ENCODE measurements around the gene SH3BP5L.
"Not testable (repeated sequence)": the region's sequence is repeated elsewhere in the genome, so short reads cannot be mapped to it uniquely, and the experiment has no call there.

The SH3BP5L gene

DNA sequence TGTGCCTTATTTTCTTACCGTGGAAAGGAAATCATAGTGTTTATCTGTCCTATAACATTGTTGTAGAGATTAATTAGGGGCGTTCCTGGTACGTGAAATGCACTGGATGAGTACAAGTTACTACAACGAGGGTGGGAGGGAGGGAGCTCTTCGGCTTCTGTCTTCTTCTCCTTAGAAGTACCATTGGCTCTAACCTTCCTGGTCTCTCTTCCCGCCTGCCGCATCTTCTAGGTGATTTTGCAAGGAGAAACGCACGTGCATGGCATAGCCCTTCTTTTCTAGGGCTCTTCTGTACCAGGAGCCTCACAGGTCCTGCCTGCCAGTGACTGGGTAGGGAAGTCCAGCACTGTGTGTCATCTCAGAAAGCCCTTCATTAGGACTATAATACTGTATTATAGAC lies 16.8 kb downstream of the SH3BP5L start:
- DNase-seq = no peak

DNA sequence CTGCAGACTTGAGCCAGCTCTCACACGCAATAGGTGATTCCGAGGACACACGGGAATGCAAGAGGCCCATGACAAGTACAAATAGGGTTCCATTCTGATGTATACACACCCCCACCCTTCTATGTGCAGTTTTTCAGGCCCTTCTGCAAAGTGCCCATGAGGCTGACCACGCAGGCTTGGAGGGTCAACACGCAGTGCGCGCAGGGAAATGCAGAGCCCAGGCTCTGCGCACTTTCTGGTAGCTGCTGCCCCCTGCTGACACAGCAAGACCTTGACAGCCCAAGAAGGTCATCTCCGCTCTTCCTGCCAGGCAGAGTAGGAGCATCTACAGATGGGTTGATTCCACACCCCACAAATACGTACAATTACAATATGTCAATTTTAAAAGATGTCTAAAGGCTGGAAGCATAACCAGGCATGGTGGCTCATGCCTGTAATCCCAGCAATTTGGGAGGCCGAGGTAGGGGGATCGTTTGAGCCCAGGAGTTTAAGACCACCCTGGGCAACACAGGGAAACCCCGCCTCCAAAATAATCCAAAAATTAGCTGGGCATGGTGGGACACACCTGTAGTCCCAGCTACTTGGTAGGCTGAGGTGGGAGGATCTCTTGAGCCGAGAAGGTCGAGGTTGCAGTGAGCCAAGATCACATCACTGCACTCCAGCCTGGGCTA lies 18.5 kb downstream of the SH3BP5L start:
- peak; percentile 61 to 72 for DNase-seq

DNA sequence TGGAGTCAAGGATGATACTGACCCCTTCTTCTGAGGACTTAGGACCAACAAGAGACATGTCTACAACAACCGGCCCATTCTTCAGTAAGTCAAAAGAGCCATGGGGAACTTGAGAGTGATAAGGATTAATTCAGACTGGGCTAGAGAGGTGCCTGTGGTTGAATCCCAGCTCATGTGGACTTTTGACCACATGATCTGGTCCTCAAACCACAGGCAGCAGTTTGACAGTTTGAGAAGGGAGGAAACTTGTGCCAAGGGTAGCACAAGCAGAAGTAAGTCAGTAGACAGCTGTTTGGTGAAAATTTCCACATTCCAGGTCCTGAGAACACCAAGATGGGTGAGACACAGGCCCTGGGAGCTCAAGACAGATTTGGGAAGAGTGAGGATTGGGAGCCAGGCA lies 19.8 kb downstream of the SH3BP5L start:
- DNase-seq = no peak

DNA sequence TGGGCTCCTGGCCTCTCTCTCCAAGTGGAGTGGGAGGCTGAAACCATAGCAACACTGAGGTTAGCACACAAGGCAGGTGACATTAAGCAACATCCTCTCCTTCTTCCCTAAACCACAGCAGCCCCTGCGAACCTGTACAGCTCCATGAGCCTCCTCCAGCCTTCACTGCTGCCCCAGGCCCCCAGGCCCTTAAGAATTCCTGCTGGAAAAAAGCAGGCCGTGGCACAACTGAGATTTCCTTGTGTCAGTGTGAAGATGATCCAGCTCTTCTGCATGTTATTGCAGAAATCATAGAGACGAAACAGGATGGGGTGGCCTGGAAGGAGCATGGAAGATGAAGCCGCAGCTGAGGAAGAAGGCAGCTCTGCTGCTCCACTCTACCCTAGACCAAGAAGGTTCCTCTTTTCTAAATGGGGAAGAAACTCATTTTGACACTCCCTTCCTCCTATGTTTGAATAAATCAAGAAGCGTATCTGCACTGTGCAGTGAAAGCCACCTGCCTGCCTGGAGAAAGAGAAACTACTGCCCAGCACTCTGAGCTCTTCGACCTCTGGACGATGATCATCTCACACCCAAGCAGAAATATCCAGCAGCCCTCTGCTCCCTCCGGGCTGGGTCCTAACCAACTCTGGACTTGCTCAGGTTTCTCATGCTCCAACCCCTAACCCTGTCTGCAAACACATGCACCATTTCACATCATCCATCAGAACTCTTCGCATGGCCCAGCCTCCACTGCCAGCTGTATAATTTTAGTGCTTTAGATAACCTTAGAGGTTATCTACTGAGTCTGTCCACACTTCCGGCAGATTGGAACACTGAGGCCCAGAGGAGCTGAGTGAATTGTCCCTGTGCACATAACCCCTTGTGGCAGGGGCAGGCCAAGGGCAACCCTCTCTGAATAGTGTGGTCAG lies 20.7 kb downstream of the SH3BP5L start:
- DNase-seq = no peak

DNA sequence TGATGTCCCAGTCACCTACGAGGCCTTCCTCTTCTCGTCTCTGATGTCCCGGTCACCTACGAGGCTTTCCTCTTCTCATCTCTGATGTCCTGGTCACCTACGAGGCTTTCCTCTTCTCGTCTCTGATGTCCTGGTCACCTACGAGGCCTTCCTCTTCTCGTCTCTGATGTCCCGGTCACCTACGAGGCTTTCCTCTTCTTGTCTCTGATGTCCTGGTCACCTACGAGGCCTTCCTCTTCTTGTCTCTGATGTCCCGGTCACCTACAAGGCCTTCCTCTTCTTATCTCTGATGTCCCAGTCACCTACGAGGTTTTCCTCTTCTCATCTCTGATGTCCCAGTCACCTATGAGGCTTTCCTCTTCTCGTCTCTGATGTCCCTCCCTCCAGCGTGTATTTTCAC lies 22.2 kb downstream of the SH3BP5L start:
- DNase-seq = not testable (repeated sequence)

DNA sequence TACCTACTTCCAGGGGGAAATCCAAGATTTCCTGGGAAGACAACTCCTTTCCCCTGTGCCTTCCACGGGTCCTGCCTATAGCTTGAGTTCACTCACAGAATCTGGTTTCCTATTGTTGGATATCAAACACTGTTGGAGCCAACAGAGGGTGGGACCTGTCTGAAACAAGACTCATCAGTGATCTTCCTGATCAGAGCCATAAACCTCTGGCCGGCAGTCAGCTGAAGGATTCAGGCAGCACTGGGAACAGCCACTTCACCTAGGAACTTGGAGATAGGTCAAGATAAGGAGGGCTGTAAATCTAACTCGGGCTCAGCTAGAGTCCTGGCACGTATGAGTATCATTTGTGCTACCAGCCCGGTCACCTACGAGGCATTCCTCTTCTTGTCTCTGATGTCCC lies 23.3 kb downstream of the SH3BP5L start:
- DNase-seq = no peak

DNA sequence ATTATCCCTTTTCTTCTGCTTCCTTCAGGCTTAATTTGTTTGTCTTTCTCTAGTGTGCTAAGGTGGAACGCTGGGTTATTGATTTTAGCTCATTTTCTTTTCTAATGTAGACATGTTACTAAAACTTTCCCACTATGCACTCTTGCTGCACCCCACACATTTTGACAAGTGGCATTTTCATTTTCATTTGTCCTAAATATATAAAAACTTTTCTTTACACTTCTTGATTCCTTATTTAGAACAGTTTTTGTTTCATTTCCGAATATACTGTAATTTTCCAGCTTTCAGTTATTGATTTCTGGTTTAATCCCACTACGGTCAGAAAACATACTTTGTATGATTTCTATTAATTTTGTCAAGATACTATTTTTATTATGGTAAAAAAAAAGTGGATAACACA lies 25.3 kb downstream of the SH3BP5L start:
- DNase-seq = no peak

DNA sequence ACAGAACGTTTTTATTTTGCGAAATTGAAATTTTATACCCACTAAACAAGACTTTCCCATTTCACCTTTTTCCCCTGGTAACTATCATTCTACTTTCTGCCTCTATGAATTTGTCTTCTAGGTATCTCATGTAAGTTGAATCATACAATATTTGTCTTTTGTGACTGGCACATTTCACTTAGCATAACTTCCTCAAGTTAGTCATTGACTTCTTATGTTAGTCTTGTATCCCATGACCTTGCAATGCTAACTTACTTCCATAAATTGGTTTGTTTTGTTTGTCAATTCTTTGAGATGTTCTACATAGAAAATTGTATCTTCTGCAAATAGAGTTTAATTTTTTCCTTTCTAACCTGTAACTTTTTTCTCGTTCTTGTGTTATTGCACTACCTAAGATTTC lies 26.9 kb downstream of the SH3BP5L start:
- DNase-seq = no peak

DNA sequence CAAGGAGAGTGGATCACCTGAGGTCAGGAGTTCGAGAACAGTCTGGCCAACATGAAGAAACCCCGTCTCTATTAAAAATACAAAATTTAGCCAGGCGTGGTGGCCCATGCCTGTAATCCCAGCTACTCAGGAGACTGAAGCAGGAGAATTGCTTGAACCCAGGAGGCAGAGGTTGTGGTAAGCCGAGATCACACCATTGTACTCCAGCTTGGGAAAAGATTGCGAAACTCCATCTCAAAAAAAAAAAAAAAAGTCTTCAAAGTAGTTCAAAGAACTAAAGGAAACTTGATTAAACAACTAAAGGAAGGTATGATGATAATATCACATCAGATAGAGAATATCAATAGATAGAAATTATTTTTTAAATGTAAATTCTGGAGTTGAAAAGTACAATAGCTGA lies 31.1 kb downstream of the SH3BP5L start:
- DNase-seq = not testable (repeated sequence)

DNA sequence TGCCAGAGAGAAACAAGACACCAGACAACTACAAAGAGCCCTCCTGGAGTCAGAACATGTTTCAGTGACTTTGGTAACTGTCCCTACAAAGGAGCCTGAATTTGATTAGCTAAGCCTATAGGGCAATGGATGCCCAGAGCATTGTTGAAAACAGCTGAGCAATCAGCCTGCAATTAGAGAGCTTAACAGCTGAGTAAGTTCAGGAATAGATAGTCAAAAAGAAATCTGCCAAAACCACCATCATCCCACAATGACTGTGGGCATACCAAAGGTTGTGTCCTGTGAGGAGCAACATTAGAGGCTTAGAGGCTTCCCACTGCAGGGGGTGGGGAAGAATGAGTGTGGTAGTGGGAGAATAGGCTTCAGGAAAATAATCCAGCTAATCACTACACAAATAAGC lies 32.1 kb downstream of the SH3BP5L start:
- DNase-seq = no peak

DNA sequence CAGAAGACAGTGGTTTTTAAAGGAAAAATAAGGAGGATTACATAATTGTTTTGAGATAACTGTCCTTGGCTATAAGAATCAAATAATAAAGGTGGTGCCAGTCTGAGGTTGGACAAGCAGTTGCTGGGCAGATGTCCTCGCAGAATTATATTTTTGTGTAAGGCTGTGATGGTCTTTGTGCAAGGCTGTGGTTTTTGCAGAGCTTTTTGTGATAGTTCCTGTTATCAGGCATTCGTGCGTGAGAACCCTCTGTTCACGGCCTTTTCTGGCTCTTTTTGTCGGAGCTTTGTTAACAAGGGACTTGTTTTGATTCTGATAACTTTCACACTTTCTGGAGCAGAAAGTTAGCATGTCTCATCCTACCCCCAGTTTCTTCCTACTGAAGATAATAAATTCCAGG lies 33.4 kb downstream of the SH3BP5L start:
- no peak for DNase-seq

DNA sequence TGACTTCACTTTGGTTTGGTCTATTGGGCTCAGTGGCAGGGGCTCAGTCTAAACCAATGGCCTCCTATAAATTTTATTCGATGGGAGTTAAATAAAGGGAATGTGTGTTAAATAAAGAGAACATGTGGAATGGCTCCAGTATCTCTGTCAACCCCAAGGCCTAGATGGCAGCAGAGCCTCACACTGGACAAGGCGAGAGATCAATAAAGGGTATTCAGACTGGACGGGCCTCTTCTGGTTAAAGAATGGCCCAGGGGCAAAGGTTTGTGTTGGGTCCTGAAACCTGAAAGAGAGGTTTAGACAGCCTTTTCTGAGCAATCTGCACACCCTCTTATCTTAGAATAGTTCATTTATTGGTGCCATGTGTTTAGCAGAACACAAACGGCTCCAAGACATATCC lies 34.7 kb downstream of the SH3BP5L start:
- no peak for DNase-seq

DNA sequence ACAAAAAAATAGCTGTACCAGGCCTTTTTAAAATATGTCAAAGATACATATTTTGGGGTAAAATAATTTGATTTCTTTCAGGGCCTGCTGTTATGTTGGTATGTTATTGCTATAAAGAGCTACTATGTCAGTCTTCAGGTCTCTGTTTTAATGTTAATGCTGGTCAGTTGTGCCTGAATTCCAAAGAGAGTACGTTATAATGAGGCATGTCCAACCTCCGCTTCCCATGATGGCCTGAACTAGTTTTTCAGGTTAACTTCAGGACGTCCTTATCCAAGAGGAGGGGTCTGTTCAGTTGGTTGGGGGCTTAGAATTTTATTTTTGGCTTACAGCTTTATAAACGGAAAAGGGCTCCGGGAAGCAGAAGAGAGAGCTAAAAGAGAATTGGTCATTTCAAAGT lies 35.3 kb downstream of the SH3BP5L start:
- DNase-seq = no peak

DNA sequence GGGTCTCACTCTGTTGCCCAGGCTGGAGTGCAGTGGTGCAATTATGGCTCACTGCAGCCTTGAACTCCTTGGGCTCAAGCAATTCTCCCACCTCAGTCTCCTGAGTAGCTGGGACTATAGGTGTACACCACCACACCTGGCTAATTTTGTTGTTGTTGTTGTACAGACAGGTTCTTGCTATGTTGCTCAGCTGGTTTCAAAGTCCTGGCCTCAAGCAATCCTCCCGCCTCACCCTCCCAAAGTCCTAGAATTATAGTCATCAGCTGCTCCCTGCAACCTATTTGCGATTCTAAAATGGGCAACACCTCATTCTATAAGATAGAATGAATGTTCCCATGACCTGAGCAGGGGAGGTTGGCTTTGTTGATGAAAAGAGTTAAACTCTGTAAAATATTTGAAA lies 36.4 kb downstream of the SH3BP5L start:
- DNase-seq = not testable (repeated sequence)

DNA sequence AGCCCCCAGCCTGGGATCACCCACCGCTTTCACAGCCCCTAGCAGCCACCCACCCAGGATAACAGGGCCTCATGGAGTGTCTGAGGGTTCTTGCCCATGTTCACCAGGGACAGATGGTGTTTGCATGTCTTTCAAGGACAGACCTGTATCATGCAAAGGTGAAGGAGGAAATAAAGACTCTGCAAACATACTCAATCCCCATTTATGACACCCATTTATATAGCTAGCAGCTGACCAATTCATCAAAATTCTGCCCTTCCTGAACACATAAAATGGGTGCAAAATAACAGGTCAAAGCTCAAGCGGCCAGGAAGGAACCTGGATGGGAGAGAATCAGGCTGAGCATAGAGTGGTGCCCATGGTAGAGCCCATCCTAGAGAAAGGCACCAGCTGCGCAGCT lies 37.4 kb downstream of the SH3BP5L start:
- DNase-seq = no peak

DNA sequence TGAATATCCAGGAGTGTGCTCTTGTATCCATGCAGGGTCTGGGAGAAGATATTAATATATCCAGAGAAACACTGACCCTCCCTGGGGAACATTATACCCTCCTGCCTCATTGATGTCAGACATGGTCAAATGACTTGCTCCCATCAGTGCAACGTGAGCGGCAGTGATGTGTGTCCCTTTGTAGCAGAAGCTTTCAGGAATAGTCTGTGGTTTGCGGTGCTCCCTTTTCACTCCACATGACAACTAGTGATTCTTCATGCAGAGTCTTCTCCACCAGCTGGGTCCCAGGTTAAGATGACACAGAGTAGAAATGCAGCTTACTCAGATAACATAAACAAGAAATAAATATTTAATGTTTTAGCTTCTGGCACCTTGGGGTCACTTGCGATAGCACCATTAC lies 38.3 kb downstream of the SH3BP5L start:
- DNase-seq = no peak

DNA sequence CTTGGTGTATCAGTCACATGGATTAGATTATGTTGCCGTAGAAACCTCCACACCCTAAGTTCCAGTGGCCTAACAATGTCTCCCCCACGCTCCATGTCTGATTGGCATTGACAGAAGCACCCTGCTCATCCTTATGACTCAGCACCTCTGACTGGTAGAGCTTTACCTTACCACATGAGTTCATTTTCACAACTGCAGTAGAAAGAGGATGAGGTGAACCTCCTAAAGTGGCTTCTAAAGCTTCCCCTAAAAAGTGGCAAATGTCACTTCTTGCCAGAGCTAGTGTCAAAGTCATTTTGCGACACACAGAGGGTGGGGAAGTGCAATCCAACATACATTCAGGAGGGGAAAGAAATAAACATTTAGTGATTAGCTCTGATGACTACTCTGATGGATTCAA lies 39.6 kb downstream of the SH3BP5L start:
- no peak for DNase-seq

DNA sequence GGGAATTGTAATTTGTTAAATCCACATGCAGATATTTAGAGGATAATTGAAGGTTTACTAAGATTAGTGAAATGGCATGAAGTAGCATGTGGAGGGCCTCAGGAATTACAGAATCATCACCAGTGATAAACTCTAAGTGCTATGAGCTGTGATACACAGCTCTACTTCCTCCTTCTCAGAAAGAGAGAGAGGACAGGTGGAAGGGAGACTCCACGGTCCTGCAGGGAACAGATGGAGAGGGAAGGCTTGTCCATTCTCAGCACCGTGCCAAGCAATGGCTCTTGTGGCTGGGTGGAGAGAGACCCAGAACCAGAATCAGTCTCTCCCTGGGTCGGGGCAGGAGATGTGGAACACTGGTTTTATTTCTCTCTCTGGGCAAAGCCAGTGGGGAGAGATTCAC lies 42.3 kb downstream of the SH3BP5L start:
- no peak for DNase-seq

DNA sequence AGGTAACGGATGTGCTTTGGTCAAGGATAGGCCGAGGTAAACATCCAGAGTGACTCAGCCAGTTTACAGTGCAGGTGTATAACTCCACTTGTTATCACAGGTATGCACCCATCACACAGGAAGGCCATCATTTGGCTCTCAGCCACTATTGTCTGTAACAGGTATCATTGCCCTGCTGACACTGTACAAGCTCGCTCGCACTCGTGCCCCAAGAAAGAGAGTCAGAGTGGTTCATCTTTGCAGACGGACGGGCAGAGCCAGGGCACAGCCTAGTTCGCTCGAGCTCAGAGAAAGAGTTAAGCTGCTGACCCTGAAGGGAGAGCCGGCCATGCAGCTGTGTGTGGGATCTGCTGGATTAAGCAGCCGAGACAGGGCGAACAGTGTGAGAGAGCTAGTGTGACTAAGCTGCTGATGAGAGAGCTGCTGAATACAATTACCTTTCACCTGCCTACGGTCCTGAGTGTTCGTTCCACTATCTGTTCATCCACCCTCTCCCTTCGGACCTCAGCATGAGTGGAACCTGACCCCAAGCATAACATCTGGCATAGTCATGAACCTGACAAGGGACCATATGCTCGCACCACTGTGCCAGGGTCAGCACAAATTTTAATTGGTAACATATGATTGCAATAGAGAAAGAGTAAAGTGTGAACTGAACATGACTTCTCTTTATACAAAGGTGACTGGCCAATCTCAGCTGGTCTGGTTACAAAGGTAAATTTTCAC lies 43.1 kb downstream of the SH3BP5L start:
- no peak for DNase-seq

DNA sequence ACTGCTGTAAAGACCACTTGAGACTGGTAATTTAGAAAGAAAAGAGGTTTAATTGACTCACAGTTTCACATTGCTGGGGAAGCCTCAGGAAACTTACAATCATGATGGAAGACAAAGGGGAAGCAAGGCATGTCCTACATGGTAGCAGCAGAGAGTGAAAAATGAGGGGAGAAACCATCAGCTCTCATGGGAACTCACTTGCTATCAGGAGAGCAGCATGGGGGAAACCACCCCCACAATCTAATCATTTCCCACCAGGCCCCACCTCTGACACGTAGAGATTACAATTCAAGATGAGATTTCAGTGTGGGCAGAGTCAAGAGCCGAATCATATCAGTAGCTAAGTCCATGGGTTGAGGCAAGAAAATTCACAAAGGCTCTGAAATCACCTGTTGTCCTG lies 46.4 kb downstream of the SH3BP5L start:
- DNase-seq = no peak

DNA sequence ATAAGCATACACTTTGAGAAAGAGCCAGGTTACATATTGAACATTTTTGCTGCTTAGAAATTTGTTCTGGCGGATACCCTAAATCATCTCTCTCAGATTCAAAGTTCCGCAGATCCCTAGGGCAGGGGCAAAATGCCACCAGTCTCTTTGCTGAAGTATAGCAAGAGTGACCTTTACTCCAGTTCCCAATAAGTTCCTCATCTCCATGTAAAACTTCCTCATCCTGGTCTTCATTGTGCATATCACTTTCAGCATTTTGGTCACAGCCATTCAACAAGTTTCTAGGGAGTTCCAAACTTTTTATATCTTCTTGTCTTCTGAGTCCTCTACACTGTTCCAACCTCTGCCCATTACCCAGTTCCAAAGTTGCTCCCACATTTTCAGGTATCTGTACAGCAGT lies 46.8 kb downstream of the SH3BP5L start:
- DNase-seq = no peak

DNA sequence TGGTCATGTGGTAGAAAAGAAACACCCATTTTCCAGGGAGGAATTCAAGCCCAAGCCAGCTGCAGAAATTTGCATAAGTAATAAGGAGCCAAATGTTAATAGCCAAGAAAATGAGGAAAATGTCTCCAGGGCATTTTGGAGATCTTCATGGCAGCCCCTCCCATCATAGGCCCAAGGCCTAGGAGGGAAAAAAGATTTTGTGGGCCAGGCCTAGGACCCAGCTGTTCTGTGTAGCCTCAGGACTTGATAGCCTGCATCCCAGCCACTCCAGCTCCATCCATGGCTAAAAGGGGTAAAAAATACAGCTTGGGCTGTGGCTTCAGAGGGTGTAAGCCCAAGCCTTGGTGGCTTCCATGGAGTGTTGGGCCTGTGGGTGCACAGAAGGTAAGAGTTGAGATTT lies 48.7 kb downstream of the SH3BP5L start:
- no peak for DNase-seq

DNA sequence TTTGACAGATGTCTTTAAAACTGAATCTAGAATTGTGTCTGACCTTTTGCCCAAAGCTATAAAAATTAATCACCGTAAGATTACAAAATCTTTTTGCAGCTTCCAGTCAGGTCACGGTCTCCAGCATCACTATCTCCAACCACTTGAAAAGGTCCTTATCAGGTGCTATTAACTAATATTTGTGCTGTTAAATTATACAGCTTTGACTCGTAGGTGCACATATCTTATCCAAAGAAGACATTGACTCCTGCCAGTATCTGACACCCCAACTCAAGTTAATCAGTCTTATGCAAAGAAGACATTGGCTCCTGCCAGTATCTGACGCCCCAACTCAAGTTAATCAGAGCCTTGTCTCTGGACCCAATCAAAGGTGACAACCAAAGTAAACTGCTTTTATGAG lies 50.3 kb downstream of the SH3BP5L start:
- DNase-seq = no peak

All from stimulated activated CD4-positive, alpha-beta T cell treated with anti-CD3 and anti-CD28 coated beads, Interleukin-2, amount 100 ng/mL, for 24 hours (primary cell).